ENCODE data around the gene ANKRD49. TPM values are rescaled to one million over a fixed set of nuclear protein-coding genes. Genes with fewer than 3 reads are reported as not detected.

Gene ANKRD49
- polyA plus RNA-seq, 2 of the 4 experiments (the other 2 are of a cell fraction): 9.7 to 20.3 TPM

DNA sequence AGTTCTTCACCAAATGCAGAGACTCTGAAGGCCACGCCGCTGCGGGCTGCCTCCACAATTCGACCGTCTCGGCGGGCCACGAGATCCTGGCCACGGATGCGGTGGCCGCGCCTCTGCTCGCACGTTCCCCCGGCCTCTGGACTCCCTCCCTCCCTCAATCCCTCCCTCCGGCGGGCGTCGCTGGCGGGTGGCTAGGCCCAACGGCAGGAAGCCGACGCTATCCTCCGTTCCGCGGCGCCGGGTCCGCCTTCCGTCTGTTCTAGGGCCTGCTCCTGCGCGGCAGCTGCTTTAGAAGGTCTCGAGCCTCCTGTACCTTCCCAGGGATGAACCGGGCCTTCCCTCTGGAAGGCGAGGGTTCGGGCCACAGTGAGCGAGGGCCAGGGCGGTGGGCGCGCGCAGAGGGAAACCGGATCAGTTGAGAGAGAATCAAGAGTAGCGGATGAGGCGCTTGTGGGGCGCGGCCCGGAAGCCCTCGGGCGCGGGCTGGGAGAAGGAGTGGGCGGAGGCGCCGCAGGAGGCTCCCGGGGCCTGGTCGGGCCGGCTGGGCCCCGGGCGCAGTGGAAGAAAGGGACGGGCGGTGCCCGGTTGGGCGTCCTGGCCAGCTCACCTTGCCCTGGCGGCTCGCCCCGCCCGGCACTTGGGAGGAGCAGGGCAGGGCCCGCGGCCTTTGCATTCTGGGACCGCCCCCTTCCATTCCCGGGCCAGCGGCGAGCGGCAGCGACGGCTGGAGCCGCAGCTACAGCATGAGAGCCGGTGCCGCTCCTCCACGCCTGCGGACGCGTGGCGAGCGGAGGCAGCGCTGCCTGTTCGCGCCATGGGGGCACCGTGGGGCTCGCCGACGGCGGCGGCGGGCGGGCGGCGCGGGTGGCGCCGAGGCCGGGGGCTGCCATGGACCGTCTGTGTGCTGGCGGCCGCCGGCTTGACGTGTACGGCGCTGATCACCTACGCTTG is 50.2 kb downstream of the ANKRD49 start, which contains the start of gene FUT4 (continued):
- TF ChIP-seq CBX8 (IDR thresholded peaks at IDR 0.05): no peak
- no peak for TF ChIP-seq ESRRA (IDR thresholded peaks at IDR 0.05; ENCODE audit: borderline replicate concordance, low read length)
- no peak for TF ChIP-seq FOXS1 (CRISPR knock-in tag; IDR thresholded peaks at IDR 0.05)
- no peak for TF ChIP-seq NPAS2 (CRISPR knock-in tag; IDR thresholded peaks at IDR 0.05; ENCODE audit: borderline replicate concordance)
- no peak for TF ChIP-seq JUNB (IDR thresholded peaks at IDR 0.05)
- no peak for TF ChIP-seq GATA3 (IDR thresholded peaks at IDR 0.05; ENCODE audit: borderline replicate concordance)
- TF ChIP-seq, protein P1, sequence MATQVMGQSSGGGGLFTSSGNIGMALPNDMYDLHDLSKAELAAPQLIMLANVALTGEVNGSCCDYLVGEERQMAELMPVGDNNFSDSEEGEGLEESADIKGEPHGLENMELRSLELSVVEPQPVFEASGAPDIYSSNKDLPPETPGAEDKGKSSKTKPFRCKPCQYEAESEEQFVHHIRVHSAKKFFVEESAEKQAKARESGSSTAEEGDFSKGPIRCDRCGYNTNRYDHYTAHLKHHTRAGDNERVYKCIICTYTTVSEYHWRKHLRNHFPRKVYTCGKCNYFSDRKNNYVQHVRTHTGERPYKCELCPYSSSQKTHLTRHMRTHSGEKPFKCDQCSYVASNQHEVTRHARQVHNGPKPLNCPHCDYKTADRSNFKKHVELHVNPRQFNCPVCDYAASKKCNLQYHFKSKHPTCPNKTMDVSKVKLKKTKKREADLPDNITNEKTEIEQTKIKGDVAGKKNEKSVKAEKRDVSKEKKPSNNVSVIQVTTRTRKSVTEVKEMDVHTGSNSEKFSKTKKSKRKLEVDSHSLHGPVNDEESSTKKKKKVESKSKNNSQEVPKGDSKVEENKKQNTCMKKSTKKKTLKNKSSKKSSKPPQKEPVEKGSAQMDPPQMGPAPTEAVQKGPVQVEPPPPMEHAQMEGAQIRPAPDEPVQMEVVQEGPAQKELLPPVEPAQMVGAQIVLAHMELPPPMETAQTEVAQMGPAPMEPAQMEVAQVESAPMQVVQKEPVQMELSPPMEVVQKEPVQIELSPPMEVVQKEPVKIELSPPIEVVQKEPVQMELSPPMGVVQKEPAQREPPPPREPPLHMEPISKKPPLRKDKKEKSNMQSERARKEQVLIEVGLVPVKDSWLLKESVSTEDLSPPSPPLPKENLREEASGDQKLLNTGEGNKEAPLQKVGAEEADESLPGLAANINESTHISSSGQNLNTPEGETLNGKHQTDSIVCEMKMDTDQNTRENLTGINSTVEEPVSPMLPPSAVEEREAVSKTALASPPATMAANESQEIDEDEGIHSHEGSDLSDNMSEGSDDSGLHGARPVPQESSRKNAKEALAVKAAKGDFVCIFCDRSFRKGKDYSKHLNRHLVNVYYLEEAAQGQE (IDR thresholded peaks at IDR 0.05): no peak
- no peak for TF ChIP-seq RCOR1 (IDR thresholded peaks at IDR 0.05; ENCODE audit: low read depth, low read length)
- TF ChIP-seq FOSL2 (IDR thresholded peaks at IDR 0.05): no peak
- no peak for TF ChIP-seq FOSL2 (CRISPR knock-in tag; IDR thresholded peaks at IDR 0.05)
- TF ChIP-seq RAD21 (conservative IDR thresholded peaks at IDR 0.05 in 1 of 2, IDR thresholded peaks at IDR 0.05 in 1 of 2): no peak
- peak; percentile 45 for TF ChIP-seq POLR2A (IDR thresholded peaks at IDR 0.05; ENCODE audit: low read length)
- TF ChIP-seq, protein P2, sequence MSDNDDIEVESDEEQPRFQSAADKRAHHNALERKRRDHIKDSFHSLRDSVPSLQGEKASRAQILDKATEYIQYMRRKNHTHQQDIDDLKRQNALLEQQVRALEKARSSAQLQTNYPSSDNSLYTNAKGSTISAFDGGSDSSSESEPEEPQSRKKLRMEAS (IDR thresholded peaks at IDR 0.05): peak; percentile 88
- TF ChIP-seq ZC3H11A (IDR thresholded peaks at IDR 0.05): no peak
- TF ChIP-seq, protein P3, sequence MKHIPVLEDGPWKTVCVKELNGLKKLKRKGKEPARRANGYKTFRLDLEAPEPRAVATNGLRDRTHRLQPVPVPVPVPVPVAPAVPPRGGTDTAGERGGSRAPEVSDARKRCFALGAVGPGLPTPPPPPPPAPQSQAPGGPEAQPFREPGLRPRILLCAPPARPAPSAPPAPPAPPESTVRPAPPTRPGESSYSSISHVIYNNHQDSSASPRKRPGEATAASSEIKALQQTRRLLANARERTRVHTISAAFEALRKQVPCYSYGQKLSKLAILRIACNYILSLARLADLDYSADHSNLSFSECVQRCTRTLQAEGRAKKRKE (CRISPR knock-in tag; IDR thresholded peaks at IDR 0.05; ENCODE audit: low read depth): no peak
- TF ChIP-seq RNF2 (IDR thresholded peaks at IDR 0.05; ENCODE audit: borderline replicate concordance, low read depth): no peak
- TF ChIP-seq HOXB13 (CRISPR knock-in tag; IDR thresholded peaks at IDR 0.05; ENCODE audit: low read depth): no peak
- TF ChIP-seq HEYL (CRISPR knock-in tag; IDR thresholded peaks at IDR 0.05): 0 out of 2 replicates have a peak, but pooled peaks have one; percentile 32
- TF ChIP-seq, protein P4, sequence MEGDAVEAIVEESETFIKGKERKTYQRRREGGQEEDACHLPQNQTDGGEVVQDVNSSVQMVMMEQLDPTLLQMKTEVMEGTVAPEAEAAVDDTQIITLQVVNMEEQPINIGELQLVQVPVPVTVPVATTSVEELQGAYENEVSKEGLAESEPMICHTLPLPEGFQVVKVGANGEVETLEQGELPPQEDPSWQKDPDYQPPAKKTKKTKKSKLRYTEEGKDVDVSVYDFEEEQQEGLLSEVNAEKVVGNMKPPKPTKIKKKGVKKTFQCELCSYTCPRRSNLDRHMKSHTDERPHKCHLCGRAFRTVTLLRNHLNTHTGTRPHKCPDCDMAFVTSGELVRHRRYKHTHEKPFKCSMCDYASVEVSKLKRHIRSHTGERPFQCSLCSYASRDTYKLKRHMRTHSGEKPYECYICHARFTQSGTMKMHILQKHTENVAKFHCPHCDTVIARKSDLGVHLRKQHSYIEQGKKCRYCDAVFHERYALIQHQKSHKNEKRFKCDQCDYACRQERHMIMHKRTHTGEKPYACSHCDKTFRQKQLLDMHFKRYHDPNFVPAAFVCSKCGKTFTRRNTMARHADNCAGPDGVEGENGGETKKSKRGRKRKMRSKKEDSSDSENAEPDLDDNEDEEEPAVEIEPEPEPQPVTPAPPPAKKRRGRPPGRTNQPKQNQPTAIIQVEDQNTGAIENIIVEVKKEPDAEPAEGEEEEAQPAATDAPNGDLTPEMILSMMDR (IDR thresholded peaks at IDR 0.05): no peak
- TF ChIP-seq FOSB (CRISPR knock-in tag; IDR thresholded peaks at IDR 0.05): no peak
- TF ChIP-seq HDAC2 (IDR thresholded peaks at IDR 0.05): no peak
- no peak for TF ChIP-seq NR3C1 (IDR thresholded peaks at IDR 0.05)
- TF ChIP-seq SREBF2 (IDR thresholded peaks at IDR 0.05): no peak
